ENCODE data around the gene DISP1.

The DISP1 gene

DNA sequence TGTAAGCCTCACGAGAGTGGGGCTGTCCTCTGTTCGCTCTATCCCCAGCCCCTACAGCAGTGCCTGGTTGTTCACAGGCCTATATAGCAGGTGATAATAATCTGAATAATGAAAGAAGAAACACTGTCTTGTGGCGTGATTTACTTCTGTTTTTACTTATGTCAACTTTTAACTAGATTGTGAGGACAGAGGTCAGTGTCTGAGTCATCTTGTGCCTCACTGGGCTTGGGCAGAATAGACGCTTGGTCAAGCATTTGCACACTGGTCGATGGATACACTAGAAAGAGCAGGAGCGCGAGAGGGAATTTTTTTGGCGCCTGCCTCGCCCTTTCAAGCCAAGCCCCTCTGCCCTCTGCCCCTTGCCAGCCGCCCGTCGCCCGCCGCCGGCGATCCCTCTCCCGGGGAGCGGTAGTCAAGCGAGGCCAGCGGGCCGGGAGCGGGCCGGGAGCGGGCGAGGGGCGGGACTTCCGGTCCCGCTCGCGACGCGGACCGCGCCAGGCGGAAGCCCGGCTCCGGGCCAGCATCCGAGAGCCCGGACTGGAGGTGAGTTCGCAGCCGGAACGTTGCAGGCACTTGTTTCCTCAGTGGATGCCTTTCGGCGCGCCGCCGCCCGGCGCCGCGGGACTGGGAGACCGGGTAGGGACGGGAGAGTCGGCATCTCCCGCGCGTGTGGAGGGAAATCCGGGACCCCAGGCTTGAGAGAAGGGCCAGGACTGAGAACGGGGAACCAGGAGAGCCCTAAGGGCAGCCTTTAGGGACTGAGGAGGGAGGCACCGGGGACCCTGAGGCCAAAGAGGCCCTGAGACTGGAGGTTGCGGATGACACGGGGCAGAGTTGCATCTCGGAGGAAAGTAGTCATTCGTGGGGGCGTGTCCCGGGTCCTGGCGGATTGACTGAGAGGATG is at the start of gene DISP1:
Gene DISP1, plus strand, starts transcription at position 504 of the 904 bp plus-strand sequence. CDS start 127,785 bp downstream, outside the sequence.
- Histone ChIP-seq H3K4me3 (ENCODE audit: low read length) (peak within 1 kb of the TSS; percentile 92), H3K4me1 (ENCODE audit: insufficient read depth, low read length) (peaks cover 15% of the 10 kb centered on the region), H3K9me3 (ENCODE audit: low read length) (no peaks in the 10 kb centered on the region), H3K36me3 (ENCODE audit: insufficient read depth, low read length) (no peaks in the 10 kb centered on the region), H2AFZ (ENCODE audit: low read depth, low read length) (peak within 1 kb of the TSS; percentile 96), H3K27me3 (ENCODE audit: insufficient read depth, low read length) (no peaks in the 10 kb centered on the region)

- peaks cover 4% of the 10 kb centered on the region for H3K9me3 ChIP-seq (ENCODE audit: low read length)
These were observed 47.7 kb upstream of the DISP1 start for GRCh38 chr1:222767152-222767571.

GRCh38 chr1:222768592-222768991 is 46.2 kb upstream of the DISP1 start:
- Histone ChIP-seq H2AFZ (ENCODE audit: low read depth, low read length) (no peak overlapping the region), H3K27me3 (ENCODE audit: insufficient read depth, low read length) (no peaks in the 10 kb centered on the region), H3K4me1 (ENCODE audit: insufficient read depth, low read length) (no peaks in the 10 kb centered on the region), H3K9me3 (ENCODE audit: low read length) (peaks cover 4% of the 10 kb centered on the region), H3K36me3 (ENCODE audit: insufficient read depth, low read length) (no peaks in the 10 kb centered on the region), H3K4me3 (ENCODE audit: low read length) (no peak overlapping the region)

More at GRCh38 chr1:222767152-222767571, 47.7 kb upstream of the DISP1 start:
- no peaks in the 10 kb centered on the region for H3K4me1 ChIP-seq (ENCODE audit: insufficient read depth, low read length)
- no peak overlapping the region for H3K4me3 ChIP-seq (ENCODE audit: low read length)
- H3K27me3 ChIP-seq (ENCODE audit: insufficient read depth, low read length) = no peaks in the 10 kb centered on the region
- no peaks in the 10 kb centered on the region for H3K36me3 ChIP-seq (ENCODE audit: insufficient read depth, low read length)
- no peak overlapping the region for H2AFZ ChIP-seq (ENCODE audit: low read depth, low read length)

DNA sequence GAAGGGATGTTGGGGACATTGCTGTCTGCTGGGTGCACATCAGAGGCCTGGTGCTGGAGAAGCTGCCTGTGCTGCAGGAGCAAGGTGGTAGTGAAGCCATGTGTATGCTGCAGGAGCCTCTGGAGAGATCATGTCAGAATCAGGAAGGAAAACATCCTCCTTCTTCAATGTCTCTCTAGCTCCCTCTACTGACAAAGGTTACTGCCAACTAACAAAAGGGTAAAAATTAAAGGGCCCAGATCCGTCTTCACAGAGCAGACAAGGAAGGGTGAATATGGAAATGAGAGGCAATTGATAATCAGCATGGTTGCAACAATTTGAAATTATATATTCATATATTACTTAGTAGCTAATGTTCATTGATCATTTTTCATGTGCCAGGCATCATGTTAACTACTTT is 45.7 kb upstream of the DISP1 start:
- no peaks in the 10 kb centered on the region for H3K4me1 ChIP-seq (ENCODE audit: insufficient read depth, low read length)
- no peaks in the 10 kb centered on the region for H3K27me3 ChIP-seq (ENCODE audit: insufficient read depth, low read length)
- no peaks in the 10 kb centered on the region for H3K36me3 ChIP-seq (ENCODE audit: insufficient read depth, low read length)
- peaks cover 4% of the 10 kb centered on the region for H3K9me3 ChIP-seq (ENCODE audit: low read length)
- H2AFZ ChIP-seq (ENCODE audit: low read depth, low read length) = no peak overlapping the region
- no peak overlapping the region for H3K4me3 ChIP-seq (ENCODE audit: low read length)

DNA sequence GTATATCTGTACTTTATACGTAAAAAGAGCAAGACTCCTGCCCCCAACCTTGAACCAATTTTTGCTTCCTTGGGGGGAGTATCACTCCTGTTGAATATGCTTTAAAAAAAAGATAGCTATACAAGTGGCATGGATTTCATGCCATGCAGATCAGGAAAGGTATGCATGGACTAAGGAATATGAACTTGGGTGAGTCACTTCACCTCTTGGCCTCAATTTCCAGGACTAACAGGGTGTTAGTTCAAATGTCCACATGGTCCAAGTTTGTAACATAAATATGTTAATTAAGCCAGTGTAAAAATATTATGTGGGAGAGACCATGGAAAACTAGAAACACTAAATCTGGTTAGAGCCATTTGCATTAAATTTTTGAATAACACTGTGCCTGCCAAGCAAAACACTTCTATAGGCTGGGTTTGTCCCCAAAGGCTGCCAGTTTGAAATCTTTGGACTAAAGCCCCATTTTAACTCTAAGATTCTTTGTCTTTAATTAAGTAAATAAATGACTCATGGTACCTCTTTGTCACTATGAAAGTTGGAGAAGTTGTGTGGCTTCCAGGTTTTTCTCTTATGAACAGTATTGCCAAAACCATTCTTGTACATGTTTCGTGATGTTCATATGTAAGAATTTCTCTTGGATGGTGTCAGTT is 44.7 kb upstream of the DISP1 start:
- H3K9me3 ChIP-seq (ENCODE audit: low read length) = peaks cover 4% of the 10 kb centered on the region
- no peaks in the 10 kb centered on the region for H3K27me3 ChIP-seq (ENCODE audit: insufficient read depth, low read length)
- H2AFZ ChIP-seq (ENCODE audit: low read depth, low read length) = no peak overlapping the region
- no peak overlapping the region for H3K4me3 ChIP-seq (ENCODE audit: low read length)
- no peaks in the 10 kb centered on the region for H3K36me3 ChIP-seq (ENCODE audit: insufficient read depth, low read length)
- no peaks in the 10 kb centered on the region for H3K4me1 ChIP-seq (ENCODE audit: insufficient read depth, low read length)

DNA sequence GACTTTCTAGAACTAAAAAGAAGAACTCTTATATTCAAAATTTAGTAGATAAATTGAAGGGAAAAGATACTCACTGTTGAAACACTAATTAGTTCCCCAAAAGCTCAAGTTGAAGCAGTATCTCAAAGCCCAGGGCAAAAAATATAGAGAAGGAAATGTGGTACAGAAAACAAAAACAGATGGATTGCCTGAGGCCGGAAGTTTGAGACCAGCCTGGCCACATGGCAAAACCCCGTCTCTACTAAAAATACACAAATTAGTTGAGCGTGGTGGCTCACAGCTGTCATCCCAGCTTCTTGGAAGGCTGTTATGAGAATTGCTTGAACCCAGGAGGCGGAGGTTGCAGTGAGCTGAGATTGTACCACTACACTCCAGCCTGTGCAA is 41.9 kb upstream of the DISP1 start:
- Histone ChIP-seq H2AFZ (ENCODE audit: low read depth, low read length) (no peak overlapping the region), H3K4me3 (ENCODE audit: low read length) (no peak overlapping the region), H3K4me1 (ENCODE audit: insufficient read depth, low read length) (no peaks in the 10 kb centered on the region), H3K36me3 (ENCODE audit: insufficient read depth, low read length) (no peaks in the 10 kb centered on the region), H3K9me3 (ENCODE audit: low read length) (peaks cover 4% of the 10 kb centered on the region), H3K27me3 (ENCODE audit: insufficient read depth, low read length) (no peaks in the 10 kb centered on the region)

DNA sequence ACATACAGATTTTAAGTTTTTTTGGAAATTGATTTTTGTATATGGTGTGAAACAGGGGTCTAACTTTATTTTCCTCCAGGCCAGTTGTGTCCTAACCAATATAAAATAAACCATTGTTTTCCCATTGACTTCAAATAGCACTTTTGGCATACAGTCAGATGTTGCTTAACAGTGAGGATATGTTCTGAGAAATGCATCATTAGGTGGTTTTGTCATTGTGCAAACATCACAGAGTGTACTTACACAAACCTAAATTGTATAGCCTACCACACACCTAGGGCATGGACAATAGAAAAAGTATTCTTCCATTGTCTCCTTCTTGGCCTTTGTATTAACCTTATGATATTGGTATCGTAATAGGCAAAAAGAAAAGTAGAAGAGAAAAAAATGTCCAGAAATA is 37.4 kb upstream of the DISP1 start:
- H3K36me3 ChIP-seq (ENCODE audit: insufficient read depth, low read length) = no peaks in the 10 kb centered on the region
- H3K27me3 ChIP-seq (ENCODE audit: insufficient read depth, low read length) = no peaks in the 10 kb centered on the region
- no peak overlapping the region for H2AFZ ChIP-seq (ENCODE audit: low read depth, low read length)
- no peaks in the 10 kb centered on the region for H3K9me3 ChIP-seq (ENCODE audit: low read length)
- H3K4me1 ChIP-seq (ENCODE audit: insufficient read depth, low read length) = no peaks in the 10 kb centered on the region
- no peak overlapping the region for H3K4me3 ChIP-seq (ENCODE audit: low read length)

GRCh38 chr1:222777977-222778376 is 36.9 kb upstream of the DISP1 start:
- H3K4me1 ChIP-seq (ENCODE audit: insufficient read depth, low read length) = no peaks in the 10 kb centered on the region
- no peak overlapping the region for H3K4me3 ChIP-seq (ENCODE audit: low read length)
- H2AFZ ChIP-seq (ENCODE audit: low read depth, low read length) = no peak overlapping the region
- no peaks in the 10 kb centered on the region for H3K9me3 ChIP-seq (ENCODE audit: low read length)
- H3K27me3 ChIP-seq (ENCODE audit: insufficient read depth, low read length) = no peaks in the 10 kb centered on the region
- H3K36me3 ChIP-seq (ENCODE audit: insufficient read depth, low read length) = no peaks in the 10 kb centered on the region

GRCh38 chr1:222781251-222781650 is 33.6 kb upstream of the DISP1 start:
- no peak overlapping the region for H2AFZ ChIP-seq (ENCODE audit: low read depth, low read length)
- H3K36me3 ChIP-seq (ENCODE audit: insufficient read depth, low read length) = no peaks in the 10 kb centered on the region
- H3K4me1 ChIP-seq (ENCODE audit: insufficient read depth, low read length) = peaks cover 4% of the 10 kb centered on the region
- no peak overlapping the region for H3K4me3 ChIP-seq (ENCODE audit: low read length)
- H3K27me3 ChIP-seq (ENCODE audit: insufficient read depth, low read length) = peaks cover 3% of the 10 kb centered on the region
- no peaks in the 10 kb centered on the region for H3K9me3 ChIP-seq (ENCODE audit: low read length)

DNA sequence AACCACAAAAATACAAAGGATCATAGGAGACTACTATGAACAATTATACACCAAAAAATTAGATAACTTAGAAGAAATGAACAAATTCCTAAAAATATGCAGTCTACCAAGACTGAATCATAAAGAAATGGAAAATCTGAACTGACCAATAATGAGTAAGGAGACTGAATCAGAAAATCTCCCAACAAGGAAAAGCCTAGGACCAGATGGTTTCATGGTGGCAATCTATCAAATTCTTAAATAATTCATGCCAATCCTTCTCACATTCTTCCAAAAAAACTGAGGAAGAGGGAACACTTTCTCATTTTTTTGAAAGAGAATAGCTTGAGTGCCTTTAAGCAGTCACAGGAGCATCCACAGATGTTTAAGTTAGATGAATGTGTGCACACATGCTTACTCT is 31.8 kb upstream of the DISP1 start:
- Histone ChIP-seq H3K4me3 (ENCODE audit: low read length) (no peak overlapping the region), H3K36me3 (ENCODE audit: insufficient read depth, low read length) (no peaks in the 10 kb centered on the region), H3K27me3 (ENCODE audit: insufficient read depth, low read length) (peaks cover 3% of the 10 kb centered on the region), H2AFZ (ENCODE audit: low read depth, low read length) (no peak overlapping the region), H3K9me3 (ENCODE audit: low read length) (no peaks in the 10 kb centered on the region), H3K4me1 (ENCODE audit: insufficient read depth, low read length) (peaks cover 4% of the 10 kb centered on the region)

DNA sequence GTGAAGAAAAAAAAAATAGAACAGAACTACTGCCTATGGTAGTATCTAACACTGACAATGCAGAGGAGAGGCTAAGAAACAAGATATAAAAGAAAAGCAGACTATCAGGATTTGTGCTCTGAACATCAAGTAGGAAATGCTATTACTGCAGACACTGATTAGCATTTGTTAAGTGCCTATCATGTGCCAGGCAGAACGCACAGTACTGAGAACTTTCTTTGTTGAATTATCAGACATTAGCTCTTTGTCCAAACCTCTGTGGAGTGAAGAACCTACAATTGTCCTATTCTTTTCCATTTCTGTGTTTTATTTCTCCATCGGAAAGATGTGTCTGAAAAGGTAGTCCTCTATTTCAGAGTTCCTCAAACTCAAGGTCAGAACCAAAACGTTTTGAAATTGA is 30.5 kb upstream of the DISP1 start:
- Histone ChIP-seq H3K9me3 (ENCODE audit: low read length) (no peaks in the 10 kb centered on the region), H3K27me3 (ENCODE audit: insufficient read depth, low read length) (peaks cover 3% of the 10 kb centered on the region), H3K36me3 (ENCODE audit: insufficient read depth, low read length) (no peaks in the 10 kb centered on the region), H3K4me3 (ENCODE audit: low read length) (no peak overlapping the region), H3K4me1 (ENCODE audit: insufficient read depth, low read length) (peaks cover 4% of the 10 kb centered on the region), H2AFZ (ENCODE audit: low read depth, low read length) (peak overlapping the region; percentile 56)

DNA sequence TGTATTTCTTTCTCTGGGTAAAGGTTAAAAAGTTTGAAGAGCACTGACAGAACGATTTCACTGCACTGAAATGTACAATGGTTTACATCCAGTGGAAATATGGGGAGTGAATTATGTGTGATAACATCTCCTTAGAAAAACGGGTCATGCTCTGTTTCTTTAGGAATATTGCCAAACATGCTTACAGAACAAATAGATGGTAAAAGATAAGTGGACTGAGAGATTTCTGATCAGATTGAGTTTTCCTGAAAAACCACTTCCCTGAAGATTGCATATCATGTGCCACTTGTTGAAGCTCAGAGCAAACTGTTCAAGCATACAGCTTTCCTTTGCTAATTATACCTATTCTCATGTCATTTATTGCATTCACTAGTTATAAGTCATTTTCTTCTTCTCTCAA is 29.9 kb upstream of the DISP1 start:
- peaks cover 3% of the 10 kb centered on the region for H3K27me3 ChIP-seq (ENCODE audit: insufficient read depth, low read length)
- H3K36me3 ChIP-seq (ENCODE audit: insufficient read depth, low read length) = no peaks in the 10 kb centered on the region
- peaks cover 4% of the 10 kb centered on the region for H3K4me1 ChIP-seq (ENCODE audit: insufficient read depth, low read length)
- H2AFZ ChIP-seq (ENCODE audit: low read depth, low read length) = no peak overlapping the region
- H3K9me3 ChIP-seq (ENCODE audit: low read length) = no peaks in the 10 kb centered on the region
- H3K4me3 ChIP-seq (ENCODE audit: low read length) = no peak overlapping the region

DNA sequence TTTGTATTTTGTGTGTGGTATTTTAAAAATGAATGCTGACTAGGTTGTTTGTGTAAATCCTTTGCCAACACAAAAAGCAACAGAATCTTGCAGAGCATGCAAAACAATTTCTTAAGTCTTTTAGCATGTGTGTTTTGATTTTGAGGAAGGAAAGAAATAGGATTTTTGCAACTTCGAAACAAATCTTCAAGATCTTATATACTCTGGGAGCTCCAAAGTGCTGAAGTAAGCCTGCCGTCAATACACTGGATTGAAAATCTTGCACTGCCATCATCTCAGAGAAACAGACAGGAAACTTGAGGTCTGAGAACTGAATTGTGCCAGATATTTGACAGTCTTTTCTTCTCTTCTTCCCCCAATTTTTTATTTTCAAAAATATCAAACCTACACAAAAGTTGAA is 29.3 kb upstream of the DISP1 start:
- no peak overlapping the region for H2AFZ ChIP-seq (ENCODE audit: low read depth, low read length)
- H3K4me3 ChIP-seq (ENCODE audit: low read length) = no peak overlapping the region
- no peaks in the 10 kb centered on the region for H3K9me3 ChIP-seq (ENCODE audit: low read length)
- H3K27me3 ChIP-seq (ENCODE audit: insufficient read depth, low read length) = peaks cover 3% of the 10 kb centered on the region
- no peaks in the 10 kb centered on the region for H3K36me3 ChIP-seq (ENCODE audit: insufficient read depth, low read length)
- peaks cover 4% of the 10 kb centered on the region for H3K4me1 ChIP-seq (ENCODE audit: insufficient read depth, low read length)
